ENCODE results near the gene USH2A. TPM values are rescaled to one million over a fixed set of nuclear protein-coding genes. Genes with fewer than 3 reads are reported as not detected.

Gene USH2A
- total RNA-seq, 1 donor = under 0.01 TPM

DNA sequence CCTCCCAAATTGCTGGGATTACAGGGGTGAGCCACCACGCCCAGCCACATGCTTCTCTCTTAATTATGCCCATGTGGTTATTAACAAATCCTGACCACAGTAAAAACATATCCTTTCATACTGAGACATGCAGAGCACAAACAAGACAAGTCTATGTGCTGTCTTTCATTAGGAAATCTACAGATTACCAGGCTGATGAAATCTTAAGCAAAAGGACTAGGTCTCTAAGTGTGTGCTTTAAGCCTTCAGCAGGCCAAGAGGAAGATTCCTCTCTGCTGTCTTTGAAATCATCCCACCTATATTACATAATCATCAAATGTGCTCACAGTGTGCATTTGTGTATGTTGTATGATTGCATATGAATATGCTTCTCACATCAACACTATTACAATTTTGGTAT, 436.8 kb downstream of the USH2A start:
- TF ChIP-seq, protein P1, sequence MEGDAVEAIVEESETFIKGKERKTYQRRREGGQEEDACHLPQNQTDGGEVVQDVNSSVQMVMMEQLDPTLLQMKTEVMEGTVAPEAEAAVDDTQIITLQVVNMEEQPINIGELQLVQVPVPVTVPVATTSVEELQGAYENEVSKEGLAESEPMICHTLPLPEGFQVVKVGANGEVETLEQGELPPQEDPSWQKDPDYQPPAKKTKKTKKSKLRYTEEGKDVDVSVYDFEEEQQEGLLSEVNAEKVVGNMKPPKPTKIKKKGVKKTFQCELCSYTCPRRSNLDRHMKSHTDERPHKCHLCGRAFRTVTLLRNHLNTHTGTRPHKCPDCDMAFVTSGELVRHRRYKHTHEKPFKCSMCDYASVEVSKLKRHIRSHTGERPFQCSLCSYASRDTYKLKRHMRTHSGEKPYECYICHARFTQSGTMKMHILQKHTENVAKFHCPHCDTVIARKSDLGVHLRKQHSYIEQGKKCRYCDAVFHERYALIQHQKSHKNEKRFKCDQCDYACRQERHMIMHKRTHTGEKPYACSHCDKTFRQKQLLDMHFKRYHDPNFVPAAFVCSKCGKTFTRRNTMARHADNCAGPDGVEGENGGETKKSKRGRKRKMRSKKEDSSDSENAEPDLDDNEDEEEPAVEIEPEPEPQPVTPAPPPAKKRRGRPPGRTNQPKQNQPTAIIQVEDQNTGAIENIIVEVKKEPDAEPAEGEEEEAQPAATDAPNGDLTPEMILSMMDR (IDR thresholded peaks at IDR 0.05; ENCODE audit: insufficient read depth, low read depth, low read length) = no peak
- no peak for DNase-seq (ENCODE audit: low read depth)

DNA sequence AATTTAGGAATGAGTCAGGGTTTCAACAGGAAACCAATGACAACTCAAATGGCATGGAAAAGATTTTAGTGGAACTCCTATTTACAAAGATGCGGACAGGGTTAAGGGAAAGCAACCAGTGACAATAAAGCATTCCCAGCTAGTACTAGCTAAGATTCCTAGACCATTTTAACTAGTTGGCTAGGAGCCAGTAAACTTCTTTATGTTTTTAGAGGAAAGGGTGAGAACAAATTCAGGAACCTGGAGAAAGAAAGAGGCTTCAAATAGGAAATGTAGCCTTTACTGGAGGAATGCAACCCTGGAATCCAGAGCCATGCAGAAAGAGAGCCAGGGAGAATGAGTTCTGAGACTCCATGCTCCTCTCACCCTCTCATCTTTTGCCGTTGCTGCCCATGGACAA, 439.6 kb downstream of the USH2A start:
- no peak for DNase-seq (ENCODE audit: low read depth)
- TF ChIP-seq, protein P1 (IDR thresholded peaks at IDR 0.05; ENCODE audit: insufficient read depth, low read depth, low read length) = no peak
- H3K4me3 ChIP-seq (ENCODE audit: low read depth, low read length) = no peak overlapping the region

More for the DNA sequence above, 436.8 kb downstream of the USH2A start:
- no peak overlapping the region for H3K4me3 ChIP-seq (ENCODE audit: low read depth, low read length)

DNA sequence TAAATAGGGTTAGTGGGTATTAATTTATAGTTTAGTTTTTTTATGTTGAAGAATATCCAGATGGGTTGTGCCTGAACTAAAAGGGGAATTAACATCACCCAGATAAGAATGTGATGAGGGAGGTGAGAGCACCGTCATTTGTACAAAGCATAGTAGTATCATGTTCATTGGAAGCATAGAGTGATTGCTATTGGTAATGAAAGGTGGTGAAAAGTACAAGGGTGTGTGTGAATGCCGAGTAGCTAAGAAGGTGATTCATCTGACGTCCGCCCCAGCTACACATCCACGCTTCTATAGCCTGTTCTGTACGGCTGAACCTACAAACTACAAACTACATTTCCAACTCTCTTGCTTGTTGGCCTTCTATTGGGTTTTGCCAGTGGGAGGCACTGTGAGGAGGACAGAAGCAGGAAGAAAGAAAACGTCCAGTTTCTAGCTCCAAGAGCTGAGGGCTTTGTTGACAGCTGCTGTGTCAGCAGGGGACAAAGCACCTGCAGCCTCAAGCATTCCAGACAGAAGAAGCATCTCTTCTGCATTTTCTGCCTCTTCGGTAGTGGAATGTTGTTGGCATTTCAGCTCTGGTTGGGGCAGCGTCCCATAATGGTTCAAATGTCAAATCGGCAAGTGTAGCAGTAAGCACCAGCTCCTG, 451.3 kb downstream of the USH2A start:
- no peak for DNase-seq (ENCODE audit: low read depth)
- H3K4me3 ChIP-seq (ENCODE audit: low read depth, low read length) = no peak overlapping the region
- TF ChIP-seq, protein P1 (IDR thresholded peaks at IDR 0.05; ENCODE audit: insufficient read depth, low read depth, low read length) = no peak

DNA sequence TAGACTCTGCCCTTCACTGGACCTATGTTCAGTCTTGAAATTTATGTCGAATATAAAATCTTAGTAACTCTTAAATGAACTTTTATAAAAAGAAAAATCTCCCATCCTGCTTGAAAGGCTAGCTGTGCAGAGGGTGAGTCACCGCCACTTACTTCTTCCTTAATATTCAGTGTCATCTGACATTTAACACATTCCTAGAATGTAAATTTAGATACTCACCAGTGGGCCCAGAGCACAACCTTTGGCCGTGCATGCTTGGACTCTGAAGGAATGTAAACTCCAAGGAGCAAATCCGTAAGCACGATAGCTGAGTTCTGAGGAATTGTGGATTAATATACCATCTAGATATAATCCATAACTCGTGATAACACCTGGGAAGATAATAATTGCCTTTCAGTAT, 452.8 kb downstream of the USH2A start:
- TF ChIP-seq, protein P1 (IDR thresholded peaks at IDR 0.05; ENCODE audit: insufficient read depth, low read depth, low read length) = no peak
- no peak overlapping the region for H3K4me3 ChIP-seq (ENCODE audit: low read depth, low read length)

DNA sequence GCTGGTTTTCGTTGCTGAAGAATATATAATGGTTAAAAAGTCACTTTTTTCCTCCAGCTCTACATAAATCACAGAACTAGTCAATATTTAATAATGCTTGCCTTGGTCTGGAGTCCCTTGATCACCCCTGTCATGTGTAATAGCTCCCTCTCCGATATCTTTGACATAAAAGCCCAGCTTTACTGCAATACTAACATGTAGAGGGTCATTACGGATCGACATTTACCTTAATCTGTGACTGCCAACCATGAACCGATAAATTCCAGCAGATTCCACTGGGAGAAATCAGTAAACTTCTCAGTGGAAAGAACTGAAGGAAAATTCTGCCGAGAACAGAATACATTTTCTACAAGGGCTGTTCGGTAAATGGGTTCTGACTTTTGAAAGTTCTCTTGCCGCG, 459.6 kb downstream of the USH2A start:
- TF ChIP-seq, protein P1 (IDR thresholded peaks at IDR 0.05; ENCODE audit: insufficient read depth, low read depth, low read length) = no peak
- DNase-seq (ENCODE audit: low read depth) = no peak
- H3K4me3 ChIP-seq (ENCODE audit: low read depth, low read length) = no peak overlapping the region

More for the DNA sequence above, 452.8 kb downstream of the USH2A start:
- DNase-seq (ENCODE audit: low read depth) = peak; percentile 9

DNA sequence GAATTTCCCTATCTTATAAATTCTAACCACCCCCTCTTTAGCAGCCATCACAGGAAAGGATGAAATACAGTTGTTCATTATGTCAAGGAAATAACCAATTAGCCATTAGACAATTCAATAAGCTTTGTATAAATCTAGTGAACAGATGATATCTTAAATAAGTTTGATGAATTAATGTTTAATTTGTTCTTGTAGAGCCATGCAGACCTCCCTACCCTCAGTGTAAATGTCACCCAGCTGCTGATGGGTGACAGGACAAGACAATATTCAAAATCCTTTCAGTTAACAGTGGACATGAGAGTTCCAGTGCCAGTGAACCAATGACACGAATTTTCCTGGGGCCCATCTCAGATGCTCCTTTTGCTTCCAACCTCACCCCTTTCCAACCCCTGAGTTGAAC, 460.2 kb downstream of the USH2A start:
- no peak overlapping the region for H3K4me3 ChIP-seq (ENCODE audit: low read depth, low read length)
- TF ChIP-seq, protein P1 (IDR thresholded peaks at IDR 0.05; ENCODE audit: insufficient read depth, low read depth, low read length) = no peak
- no peak for DNase-seq (ENCODE audit: low read depth)

DNA sequence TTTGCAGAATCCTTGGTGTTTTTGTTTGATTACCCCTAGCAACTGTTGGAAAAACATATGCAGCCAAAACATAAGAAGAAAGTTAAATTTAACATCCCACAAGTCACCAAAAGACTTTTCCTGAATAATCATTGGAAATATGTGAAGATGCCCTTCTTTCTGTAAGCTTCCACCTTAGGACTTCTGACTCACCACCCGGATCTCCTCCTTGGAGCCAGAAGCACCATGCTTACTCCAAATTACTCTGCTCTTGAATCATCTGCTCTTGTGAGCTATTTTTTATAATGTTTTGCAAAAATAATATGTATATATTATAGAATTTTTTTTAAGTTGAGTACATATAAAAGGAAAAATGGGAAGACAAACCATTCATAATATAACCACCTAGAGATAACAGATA, 464.4 kb downstream of the USH2A start:
- H3K4me3 ChIP-seq (ENCODE audit: low read depth, low read length) = no peak overlapping the region
- TF ChIP-seq, protein P1 (IDR thresholded peaks at IDR 0.05; ENCODE audit: insufficient read depth, low read depth, low read length) = no peak
- no peak for DNase-seq (ENCODE audit: low read depth)
